Measurements from ENCODE around the gene GOLGA6L22.
A peak's percentile ranks its signal among the peaks of the same experiment; 100 is the strongest.
"Not testable (repeated sequence)": the region's sequence is repeated elsewhere in the genome, so short reads cannot be mapped to it uniquely, and the experiment has no call there.

Gene GOLGA6L22

GRCh38 chr15:22458603-22459002 is at the start of gene GOLGA6L22:
GOLGA6L22 (plus strand) TSS chr15:22458903; CDS start chr15:22458994, 91 bp downstream.
- not testable (repeated sequence) for DNase-seq

GRCh38 chr15:22417288-22417687 is 41.4 kb upstream of the GOLGA6L22 start:
- DNase-seq = not testable (repeated sequence)

- DNase-seq = not testable (repeated sequence)
These were observed 40.9 kb upstream of the GOLGA6L22 start for GRCh38 chr15:22417795-22418194.

- not testable (repeated sequence) for DNase-seq
These were observed 40.5 kb upstream of the GOLGA6L22 start for GRCh38 chr15:22418212-22418611.

- not testable (repeated sequence) for DNase-seq
These were observed 40.0 kb upstream of the GOLGA6L22 start for GRCh38 chr15:22418666-22419065.

GRCh38 chr15:22420340-22420739 is 38.4 kb upstream of the GOLGA6L22 start:
- not testable (repeated sequence) for DNase-seq

- DNase-seq = not testable (repeated sequence)
These were observed 29.3 kb upstream of the GOLGA6L22 start for GRCh38 chr15:22429426-22429825.

GRCh38 chr15:22431687-22432086 is 27.0 kb upstream of the GOLGA6L22 start:
- DNase-seq = peak in 1 of 2 donors; percentile 0

- peak; percentile 5 to 8 for DNase-seq
These were observed 35.9 kb downstream of the GOLGA6L22 start for GRCh38 chr15:22494490-22495113.

- not testable (repeated sequence) for DNase-seq
These were observed 38.5 kb downstream of the GOLGA6L22 start for GRCh38 chr15:22497200-22497599.

- not testable (repeated sequence) for DNase-seq
These were observed 39.7 kb downstream of the GOLGA6L22 start for GRCh38 chr15:22498220-22498925.

- DNase-seq = not testable (repeated sequence)
These were observed 43.6 kb downstream of the GOLGA6L22 start for GRCh38 chr15:22502272-22502671.

GRCh38 chr15:22506959-22507358 is 48.3 kb downstream of the GOLGA6L22 start:
- not testable (repeated sequence) for DNase-seq

GRCh38 chr15:22516140-22516539 is 57.4 kb downstream of the GOLGA6L22 start:
- DNase-seq = not testable (repeated sequence)

Data from activated CD4-positive, alpha-beta T cell treated with anti-CD3 and anti-CD28 coated beads for 4 hours (primary cell).